HepG2 (cell line): ENCODE data around the gene ELP2. TPM values are rescaled to one million over a fixed set of nuclear protein-coding genes. Genes with fewer than 3 reads are reported as not detected.

Source experiments
- ATAC-seq: fragments of 200-7000 bp; cut with Tn5 transposase; 3 replicates; pipeline ENCODE4 v1.9.1; 2020; ENCODE audit warnings: mild to moderate bottlenecking, moderate library complexity
- BruUV-seq: library from RNA; stranded (reverse); fragments of 400-500 nt; replicated peaks from 2 replicates; lab custom pipeline; 2021; lab: Mats Ljungman, UMichigan
- CTCF ChIA-PET: fragments of 300-600 bp; formaldehyde crosslinking; extraction: SDS; loops from one replicate; lab custom pipeline; 2021; ENCODE audit warnings: low total read pairs, inconsistent platforms, low intra/inter-chr PET ratio; lab: Yijun Ruan, JAX
- POLR2A ChIA-PET: fragments of 350-600 bp; sonication (Branson Sonifier 250); formaldehyde crosslinking; loops from one replicate; lab custom pipeline; 2020; ENCODE audit warnings: antibody characterized with exemption, inconsistent platforms; lab: Yijun Ruan, JAX
- DNase-seq: peaks from one replicate; pipeline ENCODE4 v3.0.0-alpha.2; 2015; ENCODE audit warnings: low spot score
- FAIRE-seq: peaks from 3 replicates; lab custom pipeline; 2011; peaks lifted over from hg19 to GRCh38; lab: Jason Lieb, UNC
- H2AFZ ChIP-seq: one replicate; pipeline ENCODE4 v1.6.1; 2011; ENCODE audit warnings: low read length, inconsistent platforms
- H3K27ac ChIP-seq: fragments of 300-600 bp; 3 replicates; pipeline ENCODE4 v1.8.0; 2011; ENCODE audit warnings: mixed run types, mild to moderate bottlenecking, mixed read lengths, low read length, inconsistent platforms; ENCODE audit not compliant: insufficient read depth; ENCODE audit errors: extremely low read length
- H3K27me3 ChIP-seq, 2 experiments: fragments of 200-600 bp in 1 of 2; 2 replicates in 1 of 2; 3 replicates in 1 of 2; pipeline versions ENCODE4 v1.6.0 to v1.8.0; 2011; ENCODE audit warnings: low read length in 2 of 2, mild to moderate bottlenecking in 2 of 2, moderate library complexity in 2 of 2, inconsistent platforms in 1 of 2; ENCODE audit not compliant: insufficient read depth in 2 of 2, control insufficient read depth in 1 of 2
- H3K36me3 ChIP-seq, 2 experiments: fragments of 200-600 bp in 1 of 2; replicated peaks in 1 of 2; 2 replicates in 1 of 2; 3 replicates in 1 of 2; pipeline versions ENCODE4 v1.5.1 to v1.8.0; 2011; ENCODE audit warnings: low read length in 2 of 2, inconsistent platforms in 1 of 2; ENCODE audit not compliant: insufficient read depth in 2 of 2, control insufficient read depth in 1 of 2
- H3K4me1 ChIP-seq: 2 replicates; pipeline ENCODE4 v1.5.1; 2012; ENCODE audit warnings: low read length, inconsistent platforms; ENCODE audit not compliant: insufficient read depth
- H3K4me2 ChIP-seq: 2 replicates; pipeline ENCODE4 v1.6.0; 2011; ENCODE audit warnings: low read depth, low read length, inconsistent platforms
- H3K4me3 ChIP-seq, 3 experiments: fragments of 200-600 bp in 1 of 3; sonication (generic), shearing (Covaris generic) in 1 of 3; replicated peaks in 1 of 3; 2 replicates each; pipeline ENCODE4 v1.5.1; 2011 to 2016; ENCODE audit warnings: low read length in 3 of 3, inconsistent platforms in 2 of 3, low read depth in 2 of 3, mild to moderate bottlenecking in 2 of 3, control low read depth in 1 of 3, mixed read lengths in 1 of 3; ENCODE audit not compliant: insufficient read depth in 1 of 3
- H3K79me2 ChIP-seq: one replicate; pipeline ENCODE4 v1.6.1; 2011; ENCODE audit warnings: low read length, inconsistent platforms; ENCODE audit not compliant: insufficient read depth
- H3K9ac ChIP-seq: 2 replicates; pipeline ENCODE4 v1.6.0; 2011; ENCODE audit warnings: mild to moderate bottlenecking, low read depth, low read length, inconsistent platforms; ENCODE audit not compliant: insufficient read depth
- H3K9me3 ChIP-seq: 2 replicates; pipeline ENCODE4 v1.5.1; 2012; ENCODE audit warnings: mild to moderate bottlenecking, low read length
- H4K20me1 ChIP-seq: 2 replicates; pipeline ENCODE4 v1.6.0; 2011; ENCODE audit warnings: inconsistent platforms, mild to moderate bottlenecking, low read length, moderate library complexity; ENCODE audit not compliant: insufficient read depth
- DMAP1 ChIP-seq: IDR thresholded peaks from 2 replicates; pipeline ENCODE4 v1.6.1; 2016
- FOXJ3 ChIP-seq: sonication (generic); formaldehyde crosslinking; IDR thresholded peaks from 2 replicates; pipeline ENCODE4 v1.4.0; 2020; ENCODE audit warnings: missing genetic modification reagents, mild to moderate bottlenecking, borderline replicate concordance
- HNF4A ChIP-seq: sonication (generic); formaldehyde crosslinking; IDR thresholded peaks from 2 replicates; pipeline ENCODE4 v1.4.0; 2020; ENCODE audit warnings: missing genetic modification reagents
- KLF16 ChIP-seq, 2 experiments: sonication (generic) in 1 of 2; formaldehyde crosslinking in 1 of 2; IDR thresholded peaks; 2 replicates each; pipeline versions ENCODE4 v1.6.1 to v1.8.0; 2016 to 2023; ENCODE audit warnings: missing genetic modification reagents in 2 of 2, missing compliant biosample characterization in 1 of 2
- NFKB2 ChIP-seq: sonication (generic); formaldehyde crosslinking; IDR thresholded peaks from 2 replicates; pipeline ENCODE4 v1.4.0; 2020; ENCODE audit warnings: missing genetic modification reagents, borderline replicate concordance
- NFKBIZ ChIP-seq: IDR thresholded peaks from 2 replicates; pipeline ENCODE4 v1.6.1; 2018; ENCODE audit warnings: missing genetic modification reagents, missing compliant biosample characterization
- NPAS2 ChIP-seq: sonication (generic); formaldehyde crosslinking; IDR thresholded peaks from 2 replicates; pipeline ENCODE4 v1.8.0; 2022; ENCODE audit warnings: mild to moderate bottlenecking, missing genetic modification reagents, borderline replicate concordance
- SOX5 ChIP-seq: IDR thresholded peaks from 2 replicates; pipeline ENCODE4 v1.6.1; 2016; ENCODE audit warnings: borderline replicate concordance
- ZFP36 ChIP-seq: fragments of 150-350 bp; IDR thresholded peaks from 2 replicates; pipeline ENCODE4 v1.6.1; 2018; ENCODE audit warnings: borderline replicate concordance, low read length, low read depth; ENCODE audit not compliant: partially characterized antibody
- ZFP82 ChIP-seq: sonication (generic); formaldehyde crosslinking; IDR thresholded peaks from 2 replicates; pipeline ENCODE4 v1.5.1; 2020; ENCODE audit warnings: mild to moderate bottlenecking, missing genetic modification reagents, borderline replicate concordance
- ZIK1 ChIP-seq: sonication (generic); formaldehyde crosslinking; IDR thresholded peaks from 2 replicates; pipeline ENCODE4 v1.5.0; 2020; ENCODE audit warnings: mild to moderate bottlenecking, low read depth, missing genetic modification reagents, borderline replicate concordance
- ZNF143 ChIP-seq: sonication (generic); formaldehyde crosslinking; IDR thresholded peaks from 2 replicates; pipeline ENCODE4 v1.4.0; 2020; ENCODE audit warnings: missing genetic modification reagents
- ZNF24 ChIP-seq: fragments of 450-650 bp; IDR thresholded peaks from 2 replicates; pipeline ENCODE4 v1.6.1; 2017; ENCODE audit warnings: antibody characterized with exemption, mild to moderate bottlenecking
- ZNF3 ChIP-seq: IDR thresholded peaks from 2 replicates; pipeline ENCODE4 v1.7.0; 2017; ENCODE audit warnings: inconsistent platforms
- ZNF557 ChIP-seq: sonication (generic); formaldehyde crosslinking; IDR thresholded peaks from 2 replicates; pipeline ENCODE4 v1.4.0; 2020; ENCODE audit warnings: missing genetic modification reagents
- WGBS: methylation state at CpG from one replicate; pipeline ENCODE4 v1.1.6; 2017; ENCODE audit warnings: low lambda C conversion rate; 5-methylcytosine and 5-hydroxymethylcytosine counted together
- in situ Hi-C: cut with HindIII; loops from 2 replicates; pipeline ENCODE4 v1.10.0; 2017; ENCODE audit warnings: low pct_unique_long_range_greater_than_20kb; ENCODE audit not compliant: extremely low pct_ligation_motif_present
- intact Hi-C: fragments of 100-400 bp; cut with micrococcal nuclease; formaldehyde crosslinking; loops from one replicate; pipeline ENCODE4 v1.10.0; 2022; ENCODE audit not compliant: unreplicated experiment
- polyA plus RNA-seq, 8 experiments: library from polyadenylated mRNA; depleted of rRNA in 3 of 8; stranded (reverse) in 7 of 8; unstranded in 1 of 8; fragments of >200 nt; fragmentation: Illumina TruSeq in 4 of 8; extraction: Trizol in 4 of 8; gene quantifications; 2 replicates each; pipeline versions ENCODE4 v1.2.1 to v1.2.3, GENCODE V29; 2011 to 2016; ENCODE audit warnings: low read depth in 4 of 8, missing spikeins in 1 of 8, mixed read lengths in 1 of 8; ENCODE audit not compliant: insufficient read depth in 1 of 8
- total RNA-seq, 5 experiments: library from RNA; depleted of rRNA; stranded (reverse); fragments of >200 nt; fragmentation: Illumina TruSeq; extraction: Trizol; gene quantifications; 2 replicates each; pipeline ENCODE4 v1.2.3, GENCODE V29; 2016; ENCODE audit warnings: low read depth in 1 of 5
- TF ChIP-seq, protein P1 (sequence below): fragments of 450-650 bp; IDR thresholded peaks from 2 replicates; pipeline ENCODE4 v1.6.1; 2017
- TF ChIP-seq, protein P2 (sequence below): sonication (generic); formaldehyde crosslinking; IDR thresholded peaks from 2 replicates; pipeline ENCODE4 v1.5.1; 2020; ENCODE audit warnings: mild to moderate bottlenecking, moderate library complexity, missing genetic modification reagents
- TF ChIP-seq, protein P3 (sequence below): sonication (generic); formaldehyde crosslinking; IDR thresholded peaks from 2 replicates; pipeline ENCODE4 v1.8.1; 2023; ENCODE audit warnings: mild to moderate bottlenecking, missing genetic modification reagents

ELP2 gene
- total and polyA plus RNA-seq, 2 of the 13 experiments (the other 11 are each of a cell fraction or from before 2014, with no cell fraction given) = 98.7 to 100 TPM

- TF ChIP-seq, protein P1, sequence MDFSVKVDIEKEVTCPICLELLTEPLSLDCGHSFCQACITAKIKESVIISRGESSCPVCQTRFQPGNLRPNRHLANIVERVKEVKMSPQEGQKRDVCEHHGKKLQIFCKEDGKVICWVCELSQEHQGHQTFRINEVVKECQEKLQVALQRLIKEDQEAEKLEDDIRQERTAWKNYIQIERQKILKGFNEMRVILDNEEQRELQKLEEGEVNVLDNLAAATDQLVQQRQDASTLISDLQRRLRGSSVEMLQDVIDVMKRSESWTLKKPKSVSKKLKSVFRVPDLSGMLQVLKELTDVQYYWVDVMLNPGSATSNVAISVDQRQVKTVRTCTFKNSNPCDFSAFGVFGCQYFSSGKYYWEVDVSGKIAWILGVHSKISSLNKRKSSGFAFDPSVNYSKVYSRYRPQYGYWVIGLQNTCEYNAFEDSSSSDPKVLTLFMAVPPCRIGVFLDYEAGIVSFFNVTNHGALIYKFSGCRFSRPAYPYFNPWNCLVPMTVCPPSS = no peak
- TF ChIP-seq KLF16 (CRISPR knock-in tag; IDR thresholded peaks at IDR 0.05) (no peak), DMAP1 (CRISPR knock-in tag) (no peak), ZFP36 (no peak), ZNF3 (no peak), NFKBIZ (CRISPR knock-in tag) (no peak)
- TF ChIP-seq, protein P2, sequence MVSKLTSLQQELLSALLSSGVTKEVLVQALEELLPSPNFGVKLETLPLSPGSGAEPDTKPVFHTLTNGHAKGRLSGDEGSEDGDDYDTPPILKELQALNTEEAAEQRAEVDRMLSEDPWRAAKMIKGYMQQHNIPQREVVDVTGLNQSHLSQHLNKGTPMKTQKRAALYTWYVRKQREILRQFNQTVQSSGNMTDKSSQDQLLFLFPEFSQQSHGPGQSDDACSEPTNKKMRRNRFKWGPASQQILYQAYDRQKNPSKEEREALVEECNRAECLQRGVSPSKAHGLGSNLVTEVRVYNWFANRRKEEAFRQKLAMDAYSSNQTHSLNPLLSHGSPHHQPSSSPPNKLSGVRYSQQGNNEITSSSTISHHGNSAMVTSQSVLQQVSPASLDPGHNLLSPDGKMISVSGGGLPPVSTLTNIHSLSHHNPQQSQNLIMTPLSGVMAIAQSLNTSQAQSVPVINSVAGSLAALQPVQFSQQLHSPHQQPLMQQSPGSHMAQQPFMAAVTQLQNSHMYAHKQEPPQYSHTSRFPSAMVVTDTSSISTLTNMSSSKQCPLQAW (CRISPR knock-in tag) = no peak
- TF ChIP-seq, protein P3, sequence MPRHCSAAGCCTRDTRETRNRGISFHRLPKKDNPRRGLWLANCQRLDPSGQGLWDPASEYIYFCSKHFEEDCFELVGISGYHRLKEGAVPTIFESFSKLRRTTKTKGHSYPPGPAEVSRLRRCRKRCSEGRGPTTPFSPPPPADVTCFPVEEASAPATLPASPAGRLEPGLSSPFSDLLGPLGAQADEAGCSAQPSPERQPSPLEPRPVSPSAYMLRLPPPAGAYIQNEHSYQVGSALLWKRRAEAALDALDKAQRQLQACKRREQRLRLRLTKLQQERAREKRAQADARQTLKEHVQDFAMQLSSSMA (CRISPR knock-in tag) = no peak
Measured at GRCh38 chr18:36132756-36133155, 3.1 kb downstream of the ELP2 start (continued).

- peaks cover 13 to 56% of the 10 kb centered on the region in 2 experiments for H3K36me3 ChIP-seq
- DNase-seq (no peak), FAIRE-seq (no peak), ATAC-seq (no peak)
- intact Hi-C loops = no loop called here
- H3K4me3 ChIP-seq = no peak overlapping the region
- no peak overlapping the region for H2AFZ ChIP-seq
- 97% methylated on average over 1 of the region's 1 CpG for WGBS
- CTCF ChIA-PET = no interaction called here
- no peaks in the 10 kb centered on the region; a peak in 2 of 5 replicates for H3K27me3 ChIP-seq
- no peaks in the 10 kb centered on the region for H3K9me3 ChIP-seq
- peaks cover 58% of the 10 kb centered on the region for H3K79me2 ChIP-seq
- peaks cover 36% of the 10 kb centered on the region for H4K20me1 ChIP-seq
- no TSS peak for BruUV-seq
- POLR2A ChIA-PET = interaction anchor here (1.5 kb wide), 1 partner anchor 41 kb away, joined by 3 read pairs; no protein-coding TSS in a partner anchor
- in situ Hi-C loops = no loop called here
- H3K9ac ChIP-seq = no peak overlapping the region
- no peak overlapping the region for H3K27ac ChIP-seq
- H3K4me2 ChIP-seq = no peak overlapping the region
- TF ChIP-seq ZIK1 = no peak
- no peak for TF ChIP-seq FOXJ3 (CRISPR knock-in tag)
- no peak for TF ChIP-seq ZNF557 (CRISPR knock-in tag)
- TF ChIP-seq NFKB2 (CRISPR knock-in tag) = no peak
- TF ChIP-seq ZFP82 (CRISPR knock-in tag) = no peak
- TF ChIP-seq ZNF24 = no peak
- TF ChIP-seq ZNF143 (CRISPR knock-in tag) = no peak
- TF ChIP-seq HNF4A (CRISPR knock-in tag) = no peak
- TF ChIP-seq SOX5 = no peak
- TF ChIP-seq NPAS2 = no peak
- peaks cover 34% of the 10 kb centered on the region for H3K4me1 ChIP-seq
Measured at GRCh38 chr18:36135264-36135663, 5.6 kb downstream of the ELP2 start.
